ENCODE results near the gene UBAP2.

GRCh38 chr9:34032631-34033030, 16.1 kb downstream of the UBAP2 start:
- no peak for TF ChIP-seq CTCF (IDR thresholded peaks at IDR 0.05)
- no peak for TF ChIP-seq POLR2A (IDR thresholded peaks at IDR 0.05)
